GM23338 (cell line): Measurements from ENCODE around the gene MCUR1.

Source experiments
- CREB1 ChIP-seq: fragments of 250-450 bp; sonication (Bioruptor Pico); IDR thresholded peaks from 2 replicates; pipeline ENCODE4 v1.5.0; 2020; ENCODE audit warnings: low read depth, mild to moderate bottlenecking, moderate library complexity
- CTCF ChIP-seq, 2 experiments: fragments of 200-600 bp in 1 of 2; sonication (generic) in 1 of 2; conservative IDR thresholded peaks; 2 replicates each; pipeline versions ENCODE4 v1.5.1 to v1.6.1; 2016 to 2017; ENCODE audit warnings: antibody characterized with exemption in 2 of 2, low read depth in 2 of 2, mild to moderate bottlenecking in 2 of 2, moderate library complexity in 1 of 2
- ETS1 ChIP-seq: IDR thresholded peaks from 2 replicates; pipeline ENCODE4 v1.6.1; 2016; ENCODE audit warnings: antibody characterized with exemption
- EZH2 ChIP-seq: fragments of 200-600 bp; sonication (generic); IDR thresholded peaks from one replicate; pipeline ENCODE4 v1.8.0; 2017; ENCODE audit warnings: antibody characterized with exemption, mild to moderate bottlenecking, low read depth; ENCODE audit not compliant: unreplicated experiment
- EZH2phosphoT487 ChIP-seq: fragments of 200-600 bp; sonication (generic); IDR thresholded peaks from one replicate; pipeline ENCODE4 v1.8.1; 2018; ENCODE audit warnings: antibody characterized with exemption; ENCODE audit not compliant: unreplicated experiment
- JUNB ChIP-seq: IDR thresholded peaks from one replicate; pipeline ENCODE4 v1.6.1; 2016; ENCODE audit warnings: antibody characterized with exemption; ENCODE audit not compliant: unreplicated experiment
- NANOG ChIP-seq: IDR thresholded peaks from 2 replicates; pipeline ENCODE4 v1.6.1; 2016; ENCODE audit warnings: antibody characterized with exemption, borderline replicate concordance
- POLR2AphosphoS5 ChIP-seq: IDR thresholded peaks from 2 replicates; pipeline ENCODE4 v1.6.1; 2016; ENCODE audit warnings: antibody characterized with exemption, low read depth
- REST ChIP-seq: IDR thresholded peaks from one replicate; pipeline ENCODE4 v1.6.1; 2018; ENCODE audit warnings: antibody characterized with exemption; ENCODE audit not compliant: unreplicated experiment
- STAT1 ChIP-seq: IDR thresholded peaks from one replicate; pipeline ENCODE4 v1.6.1; 2016; ENCODE audit warnings: antibody characterized with exemption; ENCODE audit not compliant: unreplicated experiment
- ZNF114 ChIP-seq: fragments of 250-450 bp; sonication (Bioruptor Pico); IDR thresholded peaks from 2 replicates; pipeline ENCODE4 v1.5.0; 2020; ENCODE audit warnings: mild to moderate bottlenecking, moderate library complexity
- ZNF331 ChIP-seq: fragments of 250-450 bp; sonication (Bioruptor Pico); IDR thresholded peaks from 2 replicates; pipeline ENCODE4 v1.5.0; 2020; ENCODE audit warnings: low read depth, mild to moderate bottlenecking, moderate library complexity
- ZNF462 ChIP-seq: fragments of 250-450 bp; sonication (Bioruptor Pico); IDR thresholded peaks from 2 replicates; pipeline ENCODE4 v1.5.0; 2020; ENCODE audit warnings: mild to moderate bottlenecking, moderate library complexity

GRCh38 chr6:13764996-13765395 lies 49.4 kb downstream of the MCUR1 start:
- no peak for TF ChIP-seq EZH2phosphoT487
- no peak for TF ChIP-seq CTCF (conservative IDR thresholded peaks at IDR 0.05; ENCODE audit: low read depth in 2 of 2)
- TF ChIP-seq POLR2AphosphoS5, result no peak
- no peak for TF ChIP-seq EZH2
- no peak for TF ChIP-seq JUNB
- TF ChIP-seq REST, result no peak
- TF ChIP-seq ETS1, result no peak
- no peak for TF ChIP-seq ZNF331 (CRISPR knock-in tag)
- TF ChIP-seq STAT1, result no peak
- no peak for TF ChIP-seq ZNF114 (CRISPR knock-in tag)
- no peak for TF ChIP-seq NANOG
- no peak for TF ChIP-seq ZNF462 (CRISPR knock-in tag)
- TF ChIP-seq CREB1 (CRISPR knock-in tag), result no peak
